ENCODE results near the gene SSR2.

DNA sequence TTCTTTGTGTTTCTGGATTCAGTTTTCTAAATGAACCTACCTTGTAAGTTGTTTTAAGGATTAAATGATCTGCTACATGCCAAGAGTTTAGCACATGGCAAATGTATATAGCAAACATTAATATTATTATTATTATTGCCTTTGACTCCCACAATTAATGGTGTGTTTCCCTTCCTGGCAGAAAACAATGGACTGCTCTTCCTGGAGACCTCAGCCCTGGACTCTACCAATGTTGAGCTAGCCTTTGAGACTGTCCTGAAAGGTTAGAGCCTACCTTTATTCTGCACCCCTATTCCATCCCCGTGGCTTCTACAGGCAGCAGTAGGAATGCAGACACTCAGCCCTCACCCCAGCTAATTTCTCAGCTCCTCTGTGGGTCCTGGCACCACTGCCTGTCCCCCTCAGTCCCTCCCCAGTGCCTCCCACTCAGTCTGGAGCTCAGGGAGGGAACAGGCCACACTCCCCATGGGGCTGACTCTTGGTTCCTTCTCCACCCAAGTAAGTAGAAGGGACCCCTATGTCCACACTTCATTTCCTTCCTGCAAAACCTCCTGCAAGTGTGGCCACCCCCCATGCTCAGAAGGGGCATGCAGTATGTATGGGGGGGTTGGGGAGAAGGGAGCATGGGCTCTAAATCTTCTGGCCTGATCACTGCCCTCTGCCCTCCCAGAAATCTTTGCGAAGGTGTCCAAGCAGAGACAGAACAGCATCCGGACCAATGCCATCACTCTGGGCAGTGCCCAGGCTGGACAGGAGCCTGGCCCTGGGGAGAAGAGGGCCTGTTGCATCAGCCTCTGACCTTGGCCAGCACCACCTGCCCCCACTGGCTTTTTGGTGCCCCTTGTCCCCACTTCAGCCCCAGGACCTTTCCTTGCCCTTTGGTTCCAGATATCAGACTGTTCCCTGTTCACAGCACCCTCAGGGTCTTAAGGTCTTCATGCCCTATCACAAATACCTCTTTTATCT, 49.0 kb upstream of the SSR2 start:
- TF ChIP-seq CTCF (optimal IDR thresholded peaks at IDR 0.05 in 1 of 3, IDR thresholded peaks at IDR 0.05 in 1 of 3, conservative IDR thresholded peaks at IDR 0.05 in 1 of 3; ENCODE audit: extremely low read depth in 1 of 3, insufficient read depth in 2 of 3, low read length in 3 of 3), result no peak
- TF ChIP-seq EZH2 (IDR thresholded peaks at IDR 0.05; ENCODE audit: low read length), result no peak
